ENCODE measurements around the gene ALOX15B.

DNA sequence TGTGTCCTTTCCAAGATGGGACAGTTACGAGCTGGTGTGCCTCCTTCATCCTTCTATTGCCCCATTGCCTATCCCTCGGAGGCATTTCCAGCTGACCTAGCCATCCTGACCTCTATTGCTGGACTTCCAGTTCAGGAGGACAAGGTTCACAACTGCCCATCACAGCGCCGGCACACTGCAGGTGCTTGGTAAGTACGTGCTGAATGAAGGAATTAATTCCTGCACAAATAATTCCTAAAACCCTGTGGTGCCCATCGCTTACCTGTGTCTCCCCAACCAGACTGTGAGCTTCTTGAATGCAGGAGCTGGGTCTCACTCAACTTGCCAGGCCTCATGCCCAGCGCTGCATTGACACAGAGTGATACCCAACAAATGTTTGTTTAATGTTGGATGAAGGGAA is 13.0 kb downstream of the ALOX15B start:
- TF ChIP-seq POLR2AphosphoS5 (IDR thresholded peaks at IDR 0.05) (no peak), POLR2A (IDR thresholded peaks at IDR 0.05) (no peak)
- TF ChIP-seq, protein P1, sequence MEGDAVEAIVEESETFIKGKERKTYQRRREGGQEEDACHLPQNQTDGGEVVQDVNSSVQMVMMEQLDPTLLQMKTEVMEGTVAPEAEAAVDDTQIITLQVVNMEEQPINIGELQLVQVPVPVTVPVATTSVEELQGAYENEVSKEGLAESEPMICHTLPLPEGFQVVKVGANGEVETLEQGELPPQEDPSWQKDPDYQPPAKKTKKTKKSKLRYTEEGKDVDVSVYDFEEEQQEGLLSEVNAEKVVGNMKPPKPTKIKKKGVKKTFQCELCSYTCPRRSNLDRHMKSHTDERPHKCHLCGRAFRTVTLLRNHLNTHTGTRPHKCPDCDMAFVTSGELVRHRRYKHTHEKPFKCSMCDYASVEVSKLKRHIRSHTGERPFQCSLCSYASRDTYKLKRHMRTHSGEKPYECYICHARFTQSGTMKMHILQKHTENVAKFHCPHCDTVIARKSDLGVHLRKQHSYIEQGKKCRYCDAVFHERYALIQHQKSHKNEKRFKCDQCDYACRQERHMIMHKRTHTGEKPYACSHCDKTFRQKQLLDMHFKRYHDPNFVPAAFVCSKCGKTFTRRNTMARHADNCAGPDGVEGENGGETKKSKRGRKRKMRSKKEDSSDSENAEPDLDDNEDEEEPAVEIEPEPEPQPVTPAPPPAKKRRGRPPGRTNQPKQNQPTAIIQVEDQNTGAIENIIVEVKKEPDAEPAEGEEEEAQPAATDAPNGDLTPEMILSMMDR (IDR thresholded peaks at IDR 0.05 in 8 of 11, conservative IDR thresholded peaks at IDR 0.05 in 3 of 11), result no peak
